T-helper 2 cell treated with Interferon-gamma antibody and Interleukin-4, amounts not matched to agents 100 ng/mL and 5 ng/mL, for 36 hours (primary cell): ENCODE data around the gene DMAC2. TPM values are rescaled to one million over a fixed set of nuclear protein-coding genes. Genes with fewer than 3 reads are reported as not detected.
"Not testable (repeated sequence)": the region's sequence is repeated elsewhere in the genome, so short reads cannot be mapped to it uniquely, and the experiment has no call there.

ENCODE experiments used
- intact Hi-C: fragments of 100-400 bp; cut with micrococcal nuclease; formaldehyde crosslinking; loops from one replicate; pipeline ENCODE4 v1.15.1; 2023
- total RNA-seq: library from RNA; stranded (reverse); gene quantifications from 2 replicates; pipeline ENCODE4 v1.2.3, GENCODE V29; 2022

Gene DMAC2
- total RNA-seq = 44.5 and 48.9 TPM in 2 replicates

DNA sequence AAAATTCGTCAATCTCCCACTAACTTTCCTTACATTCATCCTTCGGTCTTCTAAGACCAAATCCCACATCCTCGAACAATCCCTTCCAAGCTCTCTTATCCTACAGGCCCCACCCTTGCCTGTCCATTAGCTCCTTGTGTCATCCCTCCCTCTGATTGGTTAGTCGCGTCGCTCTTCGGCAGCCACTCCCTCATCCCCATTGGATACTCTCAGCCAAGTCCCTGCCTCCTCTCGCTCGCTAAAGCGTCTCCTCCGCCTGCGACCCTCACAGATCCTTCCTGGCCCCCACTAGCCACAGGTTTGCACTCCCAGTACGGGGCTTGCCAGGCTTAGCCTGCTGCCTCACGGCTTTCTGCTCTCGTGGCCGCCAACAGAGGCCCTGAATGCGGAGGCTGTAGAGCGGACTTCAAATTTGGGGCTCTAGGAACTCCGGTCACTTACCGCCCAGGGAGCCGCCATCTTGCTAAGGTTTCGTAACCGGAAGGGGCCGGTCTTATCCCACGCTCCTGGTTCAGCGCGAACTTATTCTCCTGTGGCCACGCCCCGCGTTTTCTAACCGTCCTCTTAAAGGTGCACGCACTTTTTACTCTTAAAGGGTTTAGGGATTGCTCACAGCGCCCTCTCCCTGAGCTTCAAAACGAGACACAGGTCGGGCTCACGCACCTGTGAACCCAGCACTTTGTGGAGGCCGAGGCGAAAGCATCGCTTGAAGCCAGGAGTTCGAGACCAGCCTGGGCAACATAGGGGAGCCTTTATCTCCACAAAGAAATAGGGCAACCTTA is at the start of gene DMAC2:
Gene DMAC2 (minus strand): TSS at position 472 of the 782 bp plus-strand sequence. CDS start 13 bp downstream, at position 459.
- intact Hi-C loops = loop anchor here (1.0 to 5.0 kb wide), 3 partner anchors 10 to 77 kb away; partner anchors contain the start of genes B9D2, BCKDHA and EXOSC5

DNA sequence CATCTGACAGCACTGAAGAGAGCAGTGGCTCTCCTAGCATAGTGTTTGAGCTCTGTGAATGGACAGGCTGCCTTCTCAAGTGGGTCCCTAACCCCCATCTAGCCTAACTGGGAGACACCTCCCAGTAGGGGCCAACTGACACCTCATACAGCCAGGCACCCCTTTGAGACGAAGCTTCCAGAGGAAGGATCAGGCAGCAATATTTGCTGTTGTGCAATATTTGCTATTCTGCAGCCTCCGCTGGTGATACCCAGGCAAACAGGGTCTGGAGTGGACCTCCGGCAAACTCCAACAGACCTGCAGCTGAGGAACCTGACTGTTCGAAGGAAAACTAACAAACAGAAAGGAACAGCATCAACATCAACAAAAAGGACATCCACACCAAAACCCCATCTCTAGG is 47.2 kb upstream of the DMAC2 start:
- intact Hi-C loops = not testable (repeated sequence)

DNA sequence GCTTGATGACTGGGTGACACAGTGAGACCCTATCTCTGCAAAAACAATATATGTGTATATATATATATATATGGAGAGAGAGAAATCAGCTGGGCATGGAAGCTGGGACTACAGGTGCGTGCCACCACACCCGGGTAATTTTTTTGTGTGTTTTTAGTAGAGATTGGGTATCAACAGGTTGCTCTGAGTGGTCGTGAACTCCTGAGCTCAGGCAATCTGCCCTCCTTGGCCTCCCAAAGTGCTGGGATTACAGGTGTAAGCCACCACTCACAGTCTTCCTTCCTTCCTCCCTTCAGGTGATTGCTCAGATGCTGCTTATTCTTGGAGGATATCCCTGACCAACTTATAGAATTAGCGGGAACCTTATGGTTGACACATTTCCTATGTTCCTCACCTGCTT is 45.1 kb upstream of the DMAC2 start:
- intact Hi-C loops = no loop called here

- intact Hi-C loops = no loop called here
Measured at GRCh38 chr19:41480336-41480735, 40.6 kb upstream of the DMAC2 start.

DNA sequence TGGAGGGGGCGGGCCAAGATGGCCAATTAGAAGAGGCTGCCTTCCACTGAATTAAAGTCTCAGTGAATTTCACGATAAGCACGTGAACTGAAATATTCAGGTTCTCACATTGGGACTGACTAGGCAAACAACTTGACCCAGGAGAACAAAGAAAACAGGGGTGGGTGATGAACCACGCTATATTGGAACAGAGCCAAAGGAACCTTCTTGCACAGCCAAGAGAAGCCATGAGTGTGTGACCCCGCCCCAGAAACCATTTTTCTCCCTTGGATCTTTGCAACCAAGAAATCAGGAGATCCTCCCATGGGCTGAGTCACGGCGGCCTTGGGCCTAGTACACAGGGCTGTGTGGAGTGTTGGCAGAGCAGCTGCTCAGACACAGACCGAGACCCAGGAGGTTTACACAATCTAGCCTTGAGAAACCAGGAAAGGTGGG is 40.1 kb upstream of the DMAC2 start:
- intact Hi-C loops = no loop called here

- intact Hi-C loops = no loop called here
Measured at GRCh38 chr19:41478875-41479756, 39.4 kb upstream of the DMAC2 start.

DNA sequence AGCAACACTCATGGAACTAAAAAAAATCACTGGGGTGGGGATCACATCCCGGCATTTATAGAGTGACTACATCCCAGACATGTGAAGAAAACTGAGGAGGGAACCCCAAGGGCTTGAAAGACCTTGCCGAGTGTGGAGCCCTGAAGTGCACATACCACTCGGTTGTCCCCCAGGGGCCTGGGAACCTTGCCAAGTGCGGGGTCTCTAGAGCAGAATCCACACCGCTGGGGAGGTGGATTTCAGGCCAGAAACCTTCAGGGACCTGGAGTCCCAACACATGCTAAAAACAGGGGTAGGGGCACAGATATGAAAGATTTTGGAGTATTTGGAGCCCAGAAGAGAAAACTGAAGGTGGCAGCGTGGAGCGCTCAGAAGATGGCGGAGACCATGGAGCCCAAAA is 38.5 kb upstream of the DMAC2 start:
- intact Hi-C loops = no loop called here

- intact Hi-C loops = no loop called here
Measured at GRCh38 chr19:41476583-41476982, 36.9 kb upstream of the DMAC2 start.

DNA sequence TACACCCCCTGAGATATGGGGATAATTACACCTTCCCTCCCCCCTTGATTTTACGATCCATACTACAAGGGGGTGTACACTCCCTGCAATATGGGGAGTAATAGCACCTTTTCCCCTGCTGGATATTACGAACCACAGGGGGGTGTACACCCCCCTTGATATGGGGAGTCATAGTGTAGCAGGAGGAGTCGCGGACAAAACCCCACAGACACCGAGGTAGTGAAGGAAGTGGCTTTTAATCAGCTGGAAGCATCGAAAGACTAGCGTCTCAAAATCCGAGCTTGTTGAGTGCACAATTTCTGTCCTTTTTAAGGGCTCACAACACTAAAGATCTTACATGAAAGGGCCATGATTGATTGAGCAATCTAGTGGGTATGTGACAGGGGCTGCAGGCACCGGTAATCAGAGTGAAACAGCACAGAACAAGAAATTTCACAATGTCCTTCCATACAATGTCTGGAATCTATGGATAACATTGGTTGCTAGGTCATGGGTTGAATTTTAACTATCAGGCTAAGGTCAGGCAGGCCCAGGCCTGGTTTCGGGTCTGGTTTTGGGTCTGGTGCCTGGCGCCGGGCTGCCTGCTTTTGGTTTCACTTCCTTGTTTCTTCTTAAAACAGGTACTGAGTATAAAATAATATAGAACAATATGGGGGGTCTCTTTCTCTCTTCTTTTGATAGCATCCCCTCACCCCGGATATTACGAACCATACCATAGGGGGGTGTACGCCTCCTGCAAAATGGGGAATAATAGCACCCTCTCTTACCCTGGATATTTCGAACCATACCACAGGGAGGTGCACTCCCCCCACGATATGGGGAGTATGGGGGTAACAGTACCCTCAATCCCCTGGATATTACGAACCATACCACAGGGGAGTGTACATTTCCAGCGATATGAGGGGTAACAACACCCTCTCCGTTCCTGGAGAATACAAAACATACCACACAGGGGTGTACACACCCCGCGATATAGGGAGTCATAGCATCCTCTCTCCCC is 23.8 kb upstream of the DMAC2 start:
- intact Hi-C loops = not testable (repeated sequence)

DNA sequence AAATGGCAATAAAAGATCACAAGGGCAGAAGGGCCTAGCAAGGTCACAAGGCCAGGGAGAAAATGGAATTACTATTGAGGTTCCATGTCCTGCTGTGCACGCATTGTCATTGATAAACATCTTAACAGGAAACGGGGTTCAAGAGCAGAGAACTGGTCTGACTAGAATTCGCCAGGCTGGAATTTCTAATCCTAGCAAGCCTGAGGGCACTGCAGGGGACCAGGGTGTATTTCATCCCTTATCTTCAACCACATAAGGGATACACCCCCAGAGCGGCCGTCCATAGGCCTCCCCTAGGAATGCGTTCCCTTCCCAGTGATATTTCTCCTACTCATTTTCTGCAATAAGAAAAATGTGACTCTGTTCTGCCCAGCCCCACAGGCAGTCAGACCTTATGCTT is 22.8 kb upstream of the DMAC2 start:
- intact Hi-C loops = no loop called here

DNA sequence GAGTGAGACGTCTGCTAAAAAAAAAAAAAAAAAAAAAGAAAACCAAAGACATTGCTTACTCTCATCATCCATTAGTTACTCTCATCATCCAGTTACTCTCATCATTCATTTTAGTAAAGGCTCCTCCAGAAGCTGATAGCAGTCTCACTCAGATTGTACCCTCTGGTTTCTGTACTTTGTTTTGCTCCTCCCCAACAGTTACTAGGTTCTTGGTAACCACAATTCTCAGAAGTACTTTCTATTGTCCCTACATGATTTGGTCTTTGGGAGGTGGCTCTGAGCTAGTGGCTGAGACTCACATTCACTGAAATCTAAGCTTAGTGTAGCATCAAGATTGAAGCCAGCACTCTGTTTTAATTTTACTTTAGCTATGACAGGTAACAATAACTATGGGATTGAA is 17.5 kb upstream of the DMAC2 start:
- intact Hi-C loops = no loop called here

DNA sequence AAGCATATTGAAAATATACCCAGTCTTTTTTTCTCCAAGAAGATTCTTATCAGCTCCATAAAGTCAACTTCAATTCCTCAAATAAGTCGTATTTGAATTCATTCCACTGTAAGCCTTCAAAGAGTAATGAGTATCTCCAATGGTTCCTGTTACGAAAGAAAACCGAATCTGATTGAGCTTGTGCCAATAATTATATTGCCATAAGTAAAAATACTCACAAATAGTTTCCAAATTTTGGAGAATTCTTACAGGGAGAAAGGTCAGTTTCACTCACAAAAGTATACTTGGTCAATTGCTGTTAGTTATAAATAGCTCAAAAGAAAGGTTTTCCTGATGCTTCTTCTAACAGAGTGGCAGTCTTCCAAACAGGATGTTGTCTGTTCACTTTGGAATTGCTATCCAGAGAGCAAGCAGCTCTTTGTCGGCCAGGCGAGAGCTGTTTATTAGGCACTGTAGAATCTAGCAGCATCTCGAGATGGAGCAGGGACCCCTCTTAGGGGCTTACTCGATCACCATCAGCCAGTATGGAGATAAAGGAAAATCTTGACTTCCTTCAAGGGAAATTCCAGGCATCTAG is 16.7 kb upstream of the DMAC2 start:
- intact Hi-C loops = no loop called here

DNA sequence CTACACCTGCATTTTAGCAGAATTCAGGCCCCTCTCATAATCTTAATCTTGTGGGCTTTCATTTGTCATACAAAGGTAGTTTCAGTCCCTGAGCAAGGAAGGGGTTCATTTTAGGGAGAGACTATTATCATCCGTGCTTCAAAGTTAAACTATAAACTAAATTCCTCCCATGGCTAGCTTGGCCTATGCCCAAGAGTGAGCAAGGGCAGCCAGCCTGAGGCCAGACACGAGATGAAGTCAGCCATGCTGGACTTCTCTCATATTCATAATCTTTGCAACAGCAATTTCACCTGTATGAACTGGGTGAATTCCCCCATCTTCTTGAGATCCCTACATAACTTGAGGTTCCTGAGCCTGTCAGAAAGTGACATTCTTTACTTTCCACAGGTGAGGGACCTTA is 16.2 kb upstream of the DMAC2 start:
- intact Hi-C loops = no loop called here

DNA sequence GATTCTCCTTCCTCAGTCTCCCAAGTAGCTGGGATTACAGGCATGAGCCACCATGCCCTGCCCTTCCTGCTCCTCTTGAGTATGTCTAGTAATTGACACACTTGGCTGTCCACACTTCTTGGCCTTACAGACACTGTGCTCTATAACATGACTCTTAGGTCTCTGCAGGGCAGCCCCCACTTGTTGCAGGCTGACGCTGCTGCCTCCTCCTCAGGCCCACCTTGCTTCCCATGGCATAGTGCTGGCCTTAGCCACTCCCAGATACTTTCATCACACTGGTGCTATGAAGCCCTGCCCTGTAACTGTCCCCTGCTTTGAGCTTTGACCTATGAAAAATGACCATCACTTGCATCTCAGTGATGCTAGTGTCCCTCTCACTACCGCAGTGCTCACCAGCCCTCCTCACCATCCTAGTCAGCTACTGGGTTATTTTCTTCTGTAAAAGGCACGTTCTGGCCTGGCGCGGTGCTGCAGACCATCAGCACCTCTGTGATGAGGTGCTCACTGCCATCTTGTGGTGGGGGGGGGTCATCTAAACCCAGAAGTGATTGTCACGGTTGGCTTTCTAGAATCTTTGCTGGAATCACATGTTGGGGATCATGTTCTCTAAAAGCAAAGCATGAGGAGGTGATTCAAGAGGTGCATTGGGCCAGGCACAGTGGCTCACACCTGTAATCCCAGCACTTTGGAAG is 13.0 kb upstream of the DMAC2 start:
- intact Hi-C loops = no loop called here

GRCh38 chr19:41449865-41450178 is 10.1 kb upstream of the DMAC2 start:
- intact Hi-C loops = loop anchor here (1.0 to 2.0 kb wide), 5 partner anchors 11 to 147 kb away; partner anchors contain the start of gene DMAC2

- intact Hi-C loops = loop anchor here (1.0 to 2.0 kb wide), 5 partner anchors 10 to 148 kb away; partner anchors contain the start of gene DMAC2
Measured at GRCh38 chr19:41449079-41449864, 9.6 kb upstream of the DMAC2 start.

- intact Hi-C loops = loop anchor here (2.0 kb wide), 2 partner anchors 115 to 149 kb away; no protein-coding TSS in a partner anchor
Measured at GRCh38 chr19:41447732-41448332, 8.1 kb upstream of the DMAC2 start.

DNA sequence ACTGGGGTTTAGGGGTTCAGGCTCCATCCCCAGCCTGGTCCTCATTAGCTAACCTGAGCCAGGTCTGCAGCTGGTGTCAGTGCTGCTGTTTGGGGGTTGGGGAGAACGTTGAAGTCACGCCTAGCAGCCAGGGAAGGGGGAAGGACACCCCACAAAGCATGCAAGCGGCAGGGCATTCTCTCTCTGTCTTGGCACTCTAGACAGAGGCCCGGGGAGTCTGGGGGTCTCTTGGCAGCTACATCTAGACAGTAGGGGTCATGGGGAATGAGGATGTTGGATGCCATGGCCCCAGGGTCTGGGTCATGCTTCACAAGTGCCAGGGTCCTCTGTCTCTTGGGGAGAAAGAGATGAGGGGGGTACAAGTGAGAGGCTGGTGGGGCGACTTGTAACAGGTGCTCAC is 5.9 kb upstream of the DMAC2 start:
- intact Hi-C loops = no loop called here
